GM18519 (cell line): ENCODE data around the gene CDCA4.
"Not testable (repeated sequence)": the region's sequence is repeated elsewhere in the genome, so short reads cannot be mapped to it uniquely, and the experiment has no call there.

ENCODE experiments used
- ATAC-seq: cut with Tn5 transposase; IDR thresholded peaks from one replicate; pipeline ENCODE4 v1.9.1; 2021; ENCODE audit warnings: mild to moderate bottlenecking, moderate library complexity; ENCODE audit not compliant: unreplicated experiment, low FRiP score

Gene CDCA4

GRCh38 chr14:105020815-105021655 lies at the start of gene CDCA4:
Gene CDCA4 (minus strand): TSS chr14:105021083. CDS start chr14:105011929, 9,154 bp downstream.
- peak; percentile 57 for ATAC-seq

- no peak for ATAC-seq
These were observed 49.2 kb upstream of the CDCA4 start for GRCh38 chr14:105069871-105070759.

GRCh38 chr14:105069522-105069870 lies 48.6 kb upstream of the CDCA4 start:
- no peak for ATAC-seq

- ATAC-seq: no peak
These were observed 47.9 kb upstream of the CDCA4 start for GRCh38 chr14:105068818-105069217.

- no peak for ATAC-seq
These were observed 47.1 kb upstream of the CDCA4 start for GRCh38 chr14:105067969-105068301.

- no peak for ATAC-seq
These were observed 46.5 kb upstream of the CDCA4 start for GRCh38 chr14:105067140-105067968.

- no peak for ATAC-seq
These were observed 45.6 kb upstream of the CDCA4 start for GRCh38 chr14:105066240-105067071.

- peak; percentile 51 for ATAC-seq
These were observed 44.7 kb upstream of the CDCA4 start, which contains the start of gene GPR132 for GRCh38 chr14:105065280-105066228. Gene GPR132 (minus strand): TSS chr14:105065430. CDS start chr14:105055420, 10,010 bp downstream.

- no peak for ATAC-seq
These were observed 43.8 kb upstream of the CDCA4 start for GRCh38 chr14:105064721-105065143.

GRCh38 chr14:105064001-105064400 lies 43.1 kb upstream of the CDCA4 start:
- ATAC-seq: no peak

GRCh38 chr14:105063506-105063905 lies 42.6 kb upstream of the CDCA4 start:
- not testable (repeated sequence) for ATAC-seq

- ATAC-seq: no peak
These were observed 42.2 kb upstream of the CDCA4 start for GRCh38 chr14:105063056-105063455.

- ATAC-seq: no peak
These were observed 41.2 kb upstream of the CDCA4 start for GRCh38 chr14:105062048-105062433.

- no peak for ATAC-seq
These were observed 40.7 kb upstream of the CDCA4 start for GRCh38 chr14:105061428-105062047.

GRCh38 chr14:105060751-105061427 lies 40.0 kb upstream of the CDCA4 start:
- no peak for ATAC-seq

- no peak for ATAC-seq
These were observed 39.2 kb upstream of the CDCA4 start for GRCh38 chr14:105059925-105060565.
